ENCODE results near the gene MAP7D2.
"Not testable (repeated sequence)": the region's sequence is repeated elsewhere in the genome, so short reads cannot be mapped to it uniquely, and the experiment has no call there.

Gene MAP7D2

DNA sequence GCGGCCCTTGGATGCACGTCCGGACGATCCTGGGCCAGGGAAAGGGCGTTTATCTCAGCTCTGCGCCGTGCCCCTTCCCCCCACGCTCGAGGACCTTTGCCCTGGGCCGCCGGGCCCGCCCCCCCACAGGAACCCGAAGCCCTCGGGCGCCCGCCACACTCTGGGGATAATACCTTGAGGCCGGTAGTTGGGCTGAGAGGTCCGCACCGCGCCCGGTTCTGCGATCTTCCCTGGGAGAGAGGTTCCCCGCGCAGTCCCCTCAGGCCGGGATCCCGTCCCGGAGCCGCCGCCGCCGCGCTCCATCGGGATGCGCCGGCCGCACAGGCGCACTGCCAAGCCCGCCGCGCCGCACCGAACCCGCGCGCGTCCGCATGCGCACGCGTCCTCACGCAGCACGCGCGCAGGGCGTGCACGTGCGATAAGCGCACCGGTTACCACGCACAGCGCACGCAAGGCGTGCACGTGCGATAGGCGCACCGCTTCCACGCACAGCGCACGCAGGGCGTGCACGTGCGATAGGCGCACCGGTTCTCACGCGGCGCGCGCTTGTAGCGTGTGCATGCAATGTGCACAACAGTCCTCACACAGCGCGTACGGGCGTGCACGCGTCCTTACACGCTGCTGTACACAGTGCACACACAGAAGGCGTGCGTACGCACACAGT, at the start of gene MAP7D2:
Gene MAP7D2 (minus strand): TSS at position 331 of the 664 bp plus-strand sequence. CDS start 28 bp downstream, at position 303.
- DNase-seq = no peak

DNA sequence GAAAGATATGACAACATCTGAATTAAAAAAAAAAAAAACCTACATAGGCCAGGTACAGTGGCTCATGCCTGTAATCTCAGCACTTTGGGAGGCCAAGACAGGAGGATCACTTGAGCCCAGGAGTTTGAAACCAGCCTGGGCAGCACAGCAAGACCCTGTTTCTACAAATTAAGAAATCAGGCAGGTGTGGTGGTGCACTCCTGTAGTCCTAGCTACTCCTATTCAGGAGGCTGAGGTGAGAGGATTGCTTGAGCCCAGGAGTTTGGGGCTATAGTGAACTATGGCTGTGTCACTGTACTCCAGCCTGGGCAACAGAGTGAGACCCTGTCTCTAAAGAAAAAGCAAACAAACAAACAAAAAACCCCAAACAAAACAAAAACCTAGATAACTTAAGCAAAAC, 45.8 kb upstream of the MAP7D2 start:
- DNase-seq = not testable (repeated sequence)

DNA sequence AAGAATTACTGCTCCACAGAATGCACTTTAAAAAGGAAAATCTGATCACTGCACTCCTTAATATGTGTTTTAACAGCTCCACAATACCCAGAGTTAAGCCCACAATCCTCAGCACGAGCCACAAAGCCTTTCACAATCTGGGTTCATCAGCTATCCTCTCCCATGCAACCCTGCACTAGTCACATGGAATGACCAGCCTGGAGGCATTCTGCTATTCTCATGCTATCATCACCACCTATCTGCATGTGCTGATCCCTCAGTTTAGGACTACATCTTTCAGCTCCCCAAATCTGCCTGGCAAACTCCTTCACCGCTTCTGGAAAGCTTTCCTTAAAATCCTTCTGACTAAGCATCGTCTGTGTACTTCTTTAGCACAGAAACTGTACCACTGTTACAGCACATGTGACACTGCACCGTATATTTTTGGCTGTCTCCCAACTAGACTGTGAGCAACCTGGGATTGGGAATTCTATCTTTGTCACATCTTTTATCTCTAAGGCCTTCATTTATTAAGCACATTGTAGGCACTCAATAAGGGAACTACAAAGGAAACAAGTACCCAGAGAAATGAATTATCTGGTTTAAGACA, 43.2 kb upstream of the MAP7D2 start:
- DNase-seq = no peak

- DNase-seq = no peak
These were observed 35.0 kb upstream of the MAP7D2 start for GRCh38 chrX:20151689-20152088.

GRCh38 chrX:20149326-20149725, 32.6 kb upstream of the MAP7D2 start:
- no peak for DNase-seq

GRCh38 chrX:20147561-20147960, 30.9 kb upstream of the MAP7D2 start:
- peak; percentile 42 to 53 for DNase-seq

GRCh38 chrX:20144491-20144890, 27.8 kb upstream of the MAP7D2 start:
- DNase-seq = peak in 1 of 2 donors; percentile 8

DNA sequence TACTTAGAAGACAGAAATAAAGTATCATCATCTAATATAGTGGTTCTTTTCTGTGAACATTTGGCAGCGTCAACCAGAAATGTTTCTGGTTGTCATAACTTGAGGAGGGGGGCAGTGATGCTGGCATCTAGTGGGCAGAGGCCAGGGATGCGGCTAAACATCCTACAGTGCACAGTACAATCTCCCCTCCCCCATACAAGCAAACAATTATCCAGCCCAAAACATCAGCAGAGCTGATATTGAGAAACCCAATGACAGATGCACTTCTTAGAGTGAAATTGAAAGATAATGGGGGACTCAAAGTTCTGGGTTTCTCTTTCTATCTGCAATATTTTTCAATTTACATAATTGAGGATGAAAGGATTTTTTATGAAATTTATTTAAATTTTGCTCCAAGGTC, 26.9 kb upstream of the MAP7D2 start:
- peak in 1 of 2 donors; percentile 9 for DNase-seq

GRCh38 chrX:20143111-20143510, 26.4 kb upstream of the MAP7D2 start:
- DNase-seq = no peak

- peak; percentile 94 for DNase-seq
These were observed 24.8 kb upstream of the MAP7D2 start, which contains the start of gene EIF1AX for GRCh38 chrX:20141281-20142220. TSS of gene EIF1AX (minus strand) at chrX:20141838. CDS start at chrX:20141640, 198 bp downstream.

GRCh38 chrX:20140420-20140819, 23.7 kb upstream of the MAP7D2 start:
- peak in 1 of 2 donors; percentile 7 for DNase-seq

- DNase-seq = peak in 1 of 2 donors; percentile 10
These were observed 23.3 kb upstream of the MAP7D2 start for GRCh38 chrX:20139966-20140365.

GRCh38 chrX:20135944-20136343, 19.2 kb upstream of the MAP7D2 start:
- no peak for DNase-seq

DNA sequence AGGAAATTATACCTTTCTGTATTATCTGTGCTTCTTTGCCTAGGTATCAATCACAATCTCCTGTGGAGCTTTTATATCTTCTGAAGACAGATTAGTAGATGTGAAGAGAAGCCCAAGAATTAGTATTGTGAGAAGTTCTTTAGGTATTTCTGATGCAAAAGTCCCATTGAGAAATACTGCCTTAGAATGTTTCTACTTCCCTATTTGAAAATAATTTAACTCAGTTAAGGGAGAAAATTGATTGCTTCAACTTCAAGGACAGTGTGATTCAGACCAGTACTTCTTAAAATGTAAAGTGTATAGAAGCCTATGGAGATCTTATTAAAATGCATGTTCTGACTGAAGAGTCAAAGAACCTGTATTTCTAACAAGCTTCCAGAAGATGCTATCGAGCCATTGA, 16.0 kb upstream of the MAP7D2 start:
- peak; percentile 59 to 66 for DNase-seq

DNA sequence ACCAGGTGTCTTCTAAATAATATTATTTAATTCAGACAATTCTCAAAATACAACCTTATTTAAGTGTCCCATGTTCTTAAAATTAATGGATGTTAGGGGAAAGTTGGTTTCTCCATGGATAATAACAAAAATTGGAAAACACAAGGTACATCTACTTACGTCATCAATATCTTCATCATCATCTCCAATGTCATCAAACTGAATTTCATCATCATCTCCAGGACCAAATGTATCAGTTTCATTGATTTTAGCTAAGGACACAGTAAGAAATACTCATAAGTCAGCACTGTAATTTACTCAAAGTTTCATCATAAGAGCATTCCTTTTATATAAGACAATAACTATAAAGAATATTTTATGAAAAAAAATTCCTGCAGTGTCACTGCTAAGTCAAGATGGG, 13.7 kb upstream of the MAP7D2 start:
- no peak for DNase-seq

GRCh38 chrX:20129547-20129946, 12.8 kb upstream of the MAP7D2 start:
- DNase-seq = no peak

DNA sequence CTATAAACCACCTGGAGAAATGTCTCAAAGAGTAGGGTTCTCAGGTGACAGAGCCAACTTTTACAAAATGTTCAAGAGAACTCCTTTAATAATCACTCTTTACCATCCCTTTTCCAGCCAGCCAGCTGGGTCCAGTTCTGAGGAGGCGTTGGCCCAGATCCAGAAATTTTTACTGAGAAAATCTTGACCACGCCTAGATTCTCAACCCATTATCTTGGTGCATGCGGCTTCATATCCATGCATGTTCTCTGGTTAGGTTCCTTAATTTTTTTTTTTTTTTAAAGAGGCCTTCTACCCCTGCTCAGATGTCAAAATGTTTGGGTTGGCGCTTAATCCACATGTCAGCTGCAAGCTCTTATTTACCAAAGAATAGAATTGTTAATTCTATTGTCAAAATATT, 12.0 kb upstream of the MAP7D2 start:
- no peak for DNase-seq

- DNase-seq = not testable (repeated sequence)
These were observed 10.7 kb upstream of the MAP7D2 start for GRCh38 chrX:20127440-20127839.

- DNase-seq = not testable (repeated sequence)
These were observed 10.1 kb upstream of the MAP7D2 start for GRCh38 chrX:20126833-20127232.

DNA sequence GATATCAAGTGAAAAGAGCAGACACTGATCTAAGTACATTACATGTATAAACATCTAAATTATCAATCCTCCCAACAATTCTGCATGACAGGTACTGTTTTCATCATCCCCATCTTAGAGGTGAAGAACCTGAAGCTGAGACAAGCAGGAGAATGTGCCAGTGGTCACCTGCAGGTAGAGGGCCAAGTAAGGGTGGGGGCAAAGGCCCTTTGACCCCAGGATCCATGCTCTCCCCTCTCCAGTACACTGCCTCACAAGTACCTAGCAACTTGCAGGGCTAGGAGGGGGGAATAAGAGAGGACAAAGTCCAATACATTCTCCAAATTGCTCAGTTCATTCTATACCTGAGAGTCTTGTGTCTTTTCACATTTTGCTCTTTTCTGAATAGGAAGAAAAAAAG, 8.3 kb upstream of the MAP7D2 start:
- no peak for DNase-seq

DNA sequence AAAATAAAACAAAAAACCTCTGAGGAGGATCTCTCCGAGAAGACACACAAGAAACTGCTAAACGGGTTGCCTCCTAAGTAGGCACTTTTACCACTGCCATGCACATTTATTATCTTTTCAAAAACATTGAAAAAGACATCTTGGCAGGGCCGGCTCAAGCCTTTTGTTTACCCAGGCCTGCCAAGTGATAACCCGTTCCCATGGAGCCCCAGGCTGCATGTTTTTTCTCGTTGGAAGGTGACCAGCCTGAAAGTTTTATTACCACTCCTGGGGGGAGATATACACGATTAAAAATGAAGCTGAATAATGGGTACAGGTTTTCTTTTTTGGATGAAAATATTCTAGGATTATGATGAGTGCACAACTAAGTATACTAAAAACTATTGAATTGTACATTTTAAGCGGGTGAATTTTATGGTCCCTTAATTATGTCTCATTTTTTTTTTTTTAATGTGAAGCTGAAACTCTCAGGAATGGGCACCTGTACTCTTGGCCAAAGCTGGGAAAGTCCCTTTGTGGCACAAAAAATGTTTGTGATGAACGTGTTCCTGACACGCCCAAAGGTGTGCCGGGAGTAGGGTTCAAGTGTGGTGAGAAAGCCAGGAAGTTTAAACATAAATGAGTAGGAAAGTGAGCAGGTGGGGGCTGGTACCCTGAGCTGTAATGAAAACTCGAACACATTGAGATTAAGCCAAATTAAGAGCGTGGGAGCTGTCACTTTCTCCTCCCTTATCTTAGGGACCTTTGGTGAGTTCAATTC, 1.5 kb upstream of the MAP7D2 start:
- DNase-seq = no peak

- DNase-seq = no peak
These were observed 575 bp downstream of the MAP7D2 start for GRCh38 chrX:20116087-20116576.

All from inflammatory macrophage treated with lipopolysaccharide for 1 hour (primary cell).